KG1 (cell line): ENCODE measurements around the gene CRADD.
"Not testable (repeated sequence)": the region's sequence is repeated elsewhere in the genome, so short reads cannot be mapped to it uniquely, and the experiment has no call there.

ENCODE experiments used
- DNase-seq: peaks from one replicate; lab custom pipeline; 2025; lab: John Stamatoyannopoulos, UW

The CRADD gene

GRCh38 chr12:93737457-93738198 lies 60.5 kb downstream of the CRADD start:
- no peak for DNase-seq

- no peak for DNase-seq
Observed at GRCh38 chr12:93738199-93739058, 61.3 kb downstream of the CRADD start.

GRCh38 chr12:93740751-93741150 lies 63.6 kb downstream of the CRADD start:
- peak; percentile 53 for DNase-seq

GRCh38 chr12:93741659-93742109 lies 64.5 kb downstream of the CRADD start:
- DNase-seq, result peak; percentile 77

- peak; percentile 77 for DNase-seq
Observed at GRCh38 chr12:93742110-93742934, 65.1 kb downstream of the CRADD start.

GRCh38 chr12:93743229-93743998 lies 66.2 kb downstream of the CRADD start:
- no peak for DNase-seq

- no peak for DNase-seq
Observed at GRCh38 chr12:93743999-93744689, 67.0 kb downstream of the CRADD start.

GRCh38 chr12:93745286-93745685 lies 68.1 kb downstream of the CRADD start:
- no peak for DNase-seq

- DNase-seq, result no peak
Observed at GRCh38 chr12:93746572-93747168, 69.5 kb downstream of the CRADD start.

- DNase-seq, result no peak
Observed at GRCh38 chr12:93748672-93749383, 71.7 kb downstream of the CRADD start.

GRCh38 chr12:93749515-93749914 lies 72.3 kb downstream of the CRADD start:
- DNase-seq, result no peak

- DNase-seq, result no peak
Observed at GRCh38 chr12:93750056-93750455, 72.9 kb downstream of the CRADD start.

- no peak for DNase-seq
Observed at GRCh38 chr12:93751864-93752610, 74.9 kb downstream of the CRADD start.

GRCh38 chr12:93753285-93753684 lies 76.1 kb downstream of the CRADD start:
- DNase-seq, result no peak

GRCh38 chr12:93753838-93754429 lies 76.8 kb downstream of the CRADD start:
- no peak for DNase-seq

- not testable (repeated sequence) for DNase-seq
Observed at GRCh38 chr12:93754859-93755258, 77.7 kb downstream of the CRADD start.

- no peak for DNase-seq
Observed at GRCh38 chr12:93756288-93756687, 79.1 kb downstream of the CRADD start.
